ENCODE measurements around the gene B4GALT5. TPM values are rescaled to one million over a fixed set of nuclear protein-coding genes. Genes with fewer than 3 reads are reported as not detected.

B4GALT5 gene
- polyA plus RNA-seq, 3 donors: 2.4 to 18.3 (median 2.7) TPM

DNA sequence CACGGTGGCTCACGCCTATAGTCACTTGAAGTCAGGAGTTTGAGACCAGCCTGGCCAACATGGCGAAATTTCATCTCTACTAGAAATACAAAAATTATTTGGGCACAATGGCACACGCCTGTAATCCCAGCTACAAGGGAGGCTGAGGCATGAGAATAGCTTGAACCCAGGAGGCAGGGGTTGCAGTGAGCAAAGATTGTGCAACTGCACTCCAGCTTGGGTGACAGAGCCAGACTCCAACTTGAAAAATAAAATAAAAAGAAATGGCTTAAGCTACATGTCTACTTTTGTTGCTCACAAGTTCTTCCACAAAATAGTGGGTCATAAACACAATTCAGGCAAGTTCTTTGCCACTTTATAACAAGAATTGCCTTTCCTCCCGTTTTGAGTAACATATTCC, 27.1 kb upstream of the B4GALT5 start:
- H3K4me3 ChIP-seq (replicated peaks in 1 of 3; ENCODE audit: low read depth in 2 of 3, low read length in 3 of 3): no peak overlapping the region
- no peaks in the 10 kb centered on the region for H4K20me1 ChIP-seq (ENCODE audit: insufficient read depth, low read length)
- no peak overlapping the region for H2AFZ ChIP-seq (ENCODE audit: insufficient read depth, low read depth, low read length, poor library complexity, severe bottlenecking)
- H3K9ac ChIP-seq (ENCODE audit: insufficient read depth, low read length, poor library complexity, severe bottlenecking): no peak overlapping the region
- TF ChIP-seq, protein P1, sequence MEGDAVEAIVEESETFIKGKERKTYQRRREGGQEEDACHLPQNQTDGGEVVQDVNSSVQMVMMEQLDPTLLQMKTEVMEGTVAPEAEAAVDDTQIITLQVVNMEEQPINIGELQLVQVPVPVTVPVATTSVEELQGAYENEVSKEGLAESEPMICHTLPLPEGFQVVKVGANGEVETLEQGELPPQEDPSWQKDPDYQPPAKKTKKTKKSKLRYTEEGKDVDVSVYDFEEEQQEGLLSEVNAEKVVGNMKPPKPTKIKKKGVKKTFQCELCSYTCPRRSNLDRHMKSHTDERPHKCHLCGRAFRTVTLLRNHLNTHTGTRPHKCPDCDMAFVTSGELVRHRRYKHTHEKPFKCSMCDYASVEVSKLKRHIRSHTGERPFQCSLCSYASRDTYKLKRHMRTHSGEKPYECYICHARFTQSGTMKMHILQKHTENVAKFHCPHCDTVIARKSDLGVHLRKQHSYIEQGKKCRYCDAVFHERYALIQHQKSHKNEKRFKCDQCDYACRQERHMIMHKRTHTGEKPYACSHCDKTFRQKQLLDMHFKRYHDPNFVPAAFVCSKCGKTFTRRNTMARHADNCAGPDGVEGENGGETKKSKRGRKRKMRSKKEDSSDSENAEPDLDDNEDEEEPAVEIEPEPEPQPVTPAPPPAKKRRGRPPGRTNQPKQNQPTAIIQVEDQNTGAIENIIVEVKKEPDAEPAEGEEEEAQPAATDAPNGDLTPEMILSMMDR (IDR thresholded peaks at IDR 0.05): no peak
- H3K9me3 Mint-ChIP-seq: no peaks in the 10 kb centered on the region
- no peak overlapping the region for H3K27ac Mint-ChIP-seq
- H3K27me3 ChIP-seq (ENCODE audit: control insufficient read depth in 2 of 2, insufficient read depth in 2 of 2, low read length in 2 of 2): no peaks in the 10 kb centered on the region
- H3K4me2 ChIP-seq (replicated peaks; ENCODE audit: extremely low read depth, low read length, poor library complexity, severe bottlenecking): no peak overlapping the region
- H3K4me1 Mint-ChIP-seq: peaks cover 8% of the 10 kb centered on the region
- no peaks in the 10 kb centered on the region for H3K79me2 ChIP-seq (ENCODE audit: insufficient read depth, low read length)
- no peaks in the 10 kb centered on the region for H3K9me3 ChIP-seq (replicated peaks in 1 of 2; ENCODE audit: control insufficient read depth in 1 of 2, insufficient read depth in 1 of 2, low read length in 2 of 2)
- H3K27me3 Mint-ChIP-seq (ENCODE audit: low read depth in 3 of 3): peaks cover 0 to 6% (median 3%) of the 10 kb centered on the region in 3 donors
- no peak overlapping the region for H3K27ac ChIP-seq (ENCODE audit: low read depth in 1 of 2, low read length in 2 of 2)
- intact Hi-C loops (cut with micrococcal nuclease): no loop called here
- H3K4me3 Mint-ChIP-seq: no peak overlapping the region
- H3K36me3 ChIP-seq (replicated peaks in 1 of 2; ENCODE audit: control insufficient read depth in 1 of 2, insufficient read depth in 2 of 2, low read length in 2 of 2): no peaks in the 10 kb centered on the region
- WGBS (ENCODE audit: insufficient coverage): 100% methylated on average over 3 of the region's 5 CpGs
- H3K36me3 Mint-ChIP-seq: no peaks in the 10 kb centered on the region
- no peak for DNase-seq
- no peaks in the 10 kb centered on the region for H3K4me1 ChIP-seq (ENCODE audit: control insufficient read depth in 1 of 2, insufficient read depth in 2 of 2, low read length in 2 of 2)

DNA sequence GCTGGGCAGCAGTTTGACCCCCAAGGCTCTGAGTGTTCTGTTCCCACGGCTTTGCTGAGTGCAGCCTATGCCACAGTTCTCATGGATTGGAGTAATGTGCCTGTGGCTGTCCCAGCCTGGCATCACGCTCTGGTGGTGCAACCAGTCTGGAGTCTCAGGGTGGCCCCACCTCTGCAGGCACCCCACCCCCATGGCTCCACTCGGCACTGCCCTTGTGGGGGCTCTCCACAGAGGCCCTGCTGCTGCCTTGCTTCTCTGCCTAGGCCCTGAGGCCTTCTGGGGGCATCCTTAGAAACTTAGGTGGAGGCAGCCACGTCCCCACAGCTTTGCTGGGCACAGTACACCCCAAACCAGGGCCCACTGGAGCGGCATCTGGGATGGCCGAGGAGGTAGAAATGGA, 25.4 kb upstream of the B4GALT5 start:
- H3K27ac Mint-ChIP-seq: no peak overlapping the region
- Histone ChIP-seq H3K4me1 (ENCODE audit: control insufficient read depth in 1 of 2, insufficient read depth in 2 of 2, low read length in 2 of 2) (no peaks in the 10 kb centered on the region), H3K27ac (ENCODE audit: low read depth in 1 of 2, low read length in 2 of 2) (no peak overlapping the region), H4K20me1 (ENCODE audit: insufficient read depth, low read length) (no peaks in the 10 kb centered on the region), H3K36me3 (replicated peaks in 1 of 2; ENCODE audit: control insufficient read depth in 1 of 2, insufficient read depth in 2 of 2, low read length in 2 of 2) (no peaks in the 10 kb centered on the region), H3K79me2 (ENCODE audit: insufficient read depth, low read length) (no peaks in the 10 kb centered on the region), H3K4me3 (replicated peaks in 1 of 3; ENCODE audit: low read depth in 2 of 3, low read length in 3 of 3) (no peak overlapping the region), H3K9ac (ENCODE audit: insufficient read depth, low read length, poor library complexity, severe bottlenecking) (no peak overlapping the region), H3K27me3 (ENCODE audit: control insufficient read depth in 2 of 2, insufficient read depth in 2 of 2, low read length in 2 of 2) (no peaks in the 10 kb centered on the region), H3K9me3 (replicated peaks in 1 of 2; ENCODE audit: control insufficient read depth in 1 of 2, insufficient read depth in 1 of 2, low read length in 2 of 2) (no peaks in the 10 kb centered on the region), H2AFZ (ENCODE audit: insufficient read depth, low read depth, low read length, poor library complexity, severe bottlenecking) (no peak overlapping the region), H3K4me2 (replicated peaks; ENCODE audit: extremely low read depth, low read length, poor library complexity, severe bottlenecking) (no peak overlapping the region)
- peaks cover 0 to 6% (median 3%) of the 10 kb centered on the region in 3 donors for H3K27me3 Mint-ChIP-seq (ENCODE audit: low read depth in 3 of 3)
- intact Hi-C loops (cut with micrococcal nuclease): no loop called here
- H3K4me3 Mint-ChIP-seq: no peak overlapping the region
- H3K9me3 Mint-ChIP-seq: no peaks in the 10 kb centered on the region
- 90% methylated on average over 4 of the region's 6 CpGs for WGBS (ENCODE audit: insufficient coverage)
- H3K36me3 Mint-ChIP-seq: no peaks in the 10 kb centered on the region
- no peak for DNase-seq
- peaks cover 8% of the 10 kb centered on the region for H3K4me1 Mint-ChIP-seq
- TF ChIP-seq, protein P1 (IDR thresholded peaks at IDR 0.05): no peak

Data from CD14-positive monocyte (primary cell).